Suprapubic skin (tissue), 3 donors: Measurements from ENCODE around the gene IL17F.

Source experiments
- CTCF ChIP-seq, 2 donors: fragments of 200-600 bp in 1 of 2; fragments of 450-650 bp in 1 of 2; sonication (generic) in 1 of 2; IDR thresholded peaks; one replicate each; pipeline ENCODE4 v1.5.1; 2016 to 2019; ENCODE audit warnings: antibody characterized with exemption in 2 of 2, mild to moderate bottlenecking in 1 of 2, moderate library complexity in 1 of 2
- POLR2A ChIP-seq, 2 donors: fragments of 450-650 bp; IDR thresholded peaks; one replicate each; pipeline ENCODE4 v1.6.1; 2017; ENCODE audit warnings: antibody characterized with exemption in 2 of 2, mild to moderate bottlenecking in 2 of 2, moderate library complexity in 2 of 2

GRCh38 chr6:52207066-52207465, 37.2 kb downstream of the IL17F start:
- TF ChIP-seq POLR2A (IDR thresholded peaks at IDR 0.05) = no peak
- TF ChIP-seq CTCF (IDR thresholded peaks at IDR 0.05) = no peak
